Measurements from ENCODE around the gene IRGC. TPM values are rescaled to one million over a fixed set of nuclear protein-coding genes. Genes with fewer than 3 reads are reported as not detected.

IRGC gene
- total RNA-seq, 1 experiment from 2014 or later: not detected

DNA sequence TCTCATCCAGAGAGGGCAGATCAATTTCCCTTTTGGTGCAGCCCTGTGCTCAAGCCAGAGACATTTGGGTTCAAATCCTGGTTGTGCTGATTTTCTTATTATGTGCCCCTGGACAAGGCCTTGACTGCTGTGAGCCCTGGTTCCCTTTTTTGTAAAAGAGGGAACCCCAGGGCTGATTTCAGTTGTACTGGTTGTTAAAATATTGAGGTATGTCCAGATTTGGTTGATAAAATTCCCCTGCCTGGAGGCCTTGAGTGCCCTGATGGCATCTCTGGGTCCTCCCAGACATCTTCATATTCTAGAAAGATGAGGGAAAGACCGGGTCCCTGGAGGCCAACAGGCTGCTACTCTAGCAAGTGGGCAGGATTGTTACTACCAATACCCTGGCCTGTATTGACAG, 31.6 kb upstream of the IRGC start:
- H3K36me3 Mint-ChIP-seq: no peaks in the 10 kb centered on the region
- H3K4me3 Mint-ChIP-seq: no peak overlapping the region
- TF ChIP-seq ZNF263 (CRISPR knock-in tag; IDR thresholded peaks at IDR 0.05; ENCODE audit: low read depth): no peak
- TF ChIP-seq GRHL2 (CRISPR knock-in tag; IDR thresholded peaks at IDR 0.05; ENCODE audit: insufficient replicate concordance, severe bottlenecking): no peak
- TF ChIP-seq, protein P1, sequence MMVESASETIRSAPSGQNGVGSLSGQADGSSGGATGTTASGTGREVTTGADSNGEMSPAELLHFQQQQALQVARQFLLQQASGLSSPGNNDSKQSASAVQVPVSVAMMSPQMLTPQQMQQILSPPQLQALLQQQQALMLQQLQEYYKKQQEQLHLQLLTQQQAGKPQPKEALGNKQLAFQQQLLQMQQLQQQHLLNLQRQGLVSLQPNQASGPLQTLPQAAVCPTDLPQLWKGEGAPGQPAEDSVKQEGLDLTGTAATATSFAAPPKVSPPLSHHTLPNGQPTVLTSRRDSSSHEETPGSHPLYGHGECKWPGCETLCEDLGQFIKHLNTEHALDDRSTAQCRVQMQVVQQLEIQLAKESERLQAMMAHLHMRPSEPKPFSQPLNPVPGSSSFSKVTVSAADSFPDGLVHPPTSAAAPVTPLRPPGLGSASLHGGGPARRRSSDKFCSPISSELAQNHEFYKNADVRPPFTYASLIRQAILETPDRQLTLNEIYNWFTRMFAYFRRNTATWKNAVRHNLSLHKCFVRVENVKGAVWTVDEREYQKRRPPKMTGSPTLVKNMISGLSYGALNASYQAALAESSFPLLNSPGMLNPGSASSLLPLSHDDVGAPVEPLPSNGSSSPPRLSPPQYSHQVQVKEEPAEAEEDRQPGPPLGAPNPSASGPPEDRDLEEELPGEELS (CRISPR knock-in tag; IDR thresholded peaks at IDR 0.05): no peak
- no peak for TF ChIP-seq RORB (CRISPR knock-in tag; IDR thresholded peaks at IDR 0.05)
- TF ChIP-seq, protein P2, sequence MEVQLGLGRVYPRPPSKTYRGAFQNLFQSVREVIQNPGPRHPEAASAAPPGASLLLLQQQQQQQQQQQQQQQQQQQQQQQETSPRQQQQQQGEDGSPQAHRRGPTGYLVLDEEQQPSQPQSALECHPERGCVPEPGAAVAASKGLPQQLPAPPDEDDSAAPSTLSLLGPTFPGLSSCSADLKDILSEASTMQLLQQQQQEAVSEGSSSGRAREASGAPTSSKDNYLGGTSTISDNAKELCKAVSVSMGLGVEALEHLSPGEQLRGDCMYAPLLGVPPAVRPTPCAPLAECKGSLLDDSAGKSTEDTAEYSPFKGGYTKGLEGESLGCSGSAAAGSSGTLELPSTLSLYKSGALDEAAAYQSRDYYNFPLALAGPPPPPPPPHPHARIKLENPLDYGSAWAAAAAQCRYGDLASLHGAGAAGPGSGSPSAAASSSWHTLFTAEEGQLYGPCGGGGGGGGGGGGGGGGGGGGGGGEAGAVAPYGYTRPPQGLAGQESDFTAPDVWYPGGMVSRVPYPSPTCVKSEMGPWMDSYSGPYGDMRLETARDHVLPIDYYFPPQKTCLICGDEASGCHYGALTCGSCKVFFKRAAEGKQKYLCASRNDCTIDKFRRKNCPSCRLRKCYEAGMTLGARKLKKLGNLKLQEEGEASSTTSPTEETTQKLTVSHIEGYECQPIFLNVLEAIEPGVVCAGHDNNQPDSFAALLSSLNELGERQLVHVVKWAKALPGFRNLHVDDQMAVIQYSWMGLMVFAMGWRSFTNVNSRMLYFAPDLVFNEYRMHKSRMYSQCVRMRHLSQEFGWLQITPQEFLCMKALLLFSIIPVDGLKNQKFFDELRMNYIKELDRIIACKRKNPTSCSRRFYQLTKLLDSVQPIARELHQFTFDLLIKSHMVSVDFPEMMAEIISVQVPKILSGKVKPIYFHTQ (CRISPR knock-in tag; IDR thresholded peaks at IDR 0.05): no peak
- TF ChIP-seq TEAD1 (CRISPR knock-in tag; IDR thresholded peaks at IDR 0.05): no peak
- no peak for TF ChIP-seq ZNF423 (CRISPR knock-in tag; IDR thresholded peaks at IDR 0.05)
- no peak for TF ChIP-seq ZNF138 (CRISPR knock-in tag; conservative IDR thresholded peaks at IDR 0.05)
- TF ChIP-seq NFE2L1 (CRISPR knock-in tag; IDR thresholded peaks at IDR 0.05): no peak
- TF ChIP-seq TCF7 (CRISPR knock-in tag; IDR thresholded peaks at IDR 0.05; ENCODE audit: low read depth): no peak
- TF ChIP-seq KAT7 (CRISPR knock-in tag; IDR thresholded peaks at IDR 0.05; ENCODE audit: borderline replicate concordance): no peak
- TF ChIP-seq, protein P3, sequence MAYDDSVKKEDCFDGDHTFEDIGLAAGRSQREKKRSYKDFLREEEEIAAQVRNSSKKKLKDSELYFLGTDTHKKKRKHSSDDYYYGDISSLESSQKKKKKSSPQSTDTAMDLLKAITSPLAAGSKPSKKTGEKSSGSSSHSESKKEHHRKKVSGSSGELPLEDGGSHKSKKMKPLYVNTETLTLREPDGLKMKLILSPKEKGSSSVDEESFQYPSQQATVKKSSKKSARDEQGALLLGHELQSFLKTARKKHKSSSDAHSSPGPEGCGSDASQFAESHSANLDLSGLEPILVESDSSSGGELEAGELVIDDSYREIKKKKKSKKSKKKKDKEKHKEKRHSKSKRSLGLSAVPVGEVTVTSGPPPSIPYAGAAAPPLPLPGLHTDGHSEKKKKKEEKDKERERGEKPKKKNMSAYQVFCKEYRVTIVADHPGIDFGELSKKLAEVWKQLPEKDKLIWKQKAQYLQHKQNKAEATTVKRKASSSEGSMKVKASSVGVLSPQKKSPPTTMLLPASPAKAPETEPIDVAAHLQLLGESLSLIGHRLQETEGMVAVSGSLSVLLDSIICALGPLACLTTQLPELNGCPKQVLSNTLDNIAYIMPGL (CRISPR knock-in tag; IDR thresholded peaks at IDR 0.05): no peak
- H3K27ac Mint-ChIP-seq: no peak overlapping the region
- CTCF ChIA-PET: no interaction called here
- no peak for ATAC-seq
- H3K9me3 Mint-ChIP-seq: no peaks in the 10 kb centered on the region
- peaks cover 10% of the 10 kb centered on the region; the same call in 1 of the 2 replicates for H3K4me1 Mint-ChIP-seq
- no peak for DNase-seq (ENCODE audit: low spot score)
- H3K27me3 Mint-ChIP-seq (ENCODE audit: low read depth): no peaks in the 10 kb centered on the region
- POLR2A ChIA-PET: interaction anchor here (0.7 kb wide), 1 partner anchor 15 kb away, joined by 6 read pairs; no protein-coding TSS in a partner anchor

DNA sequence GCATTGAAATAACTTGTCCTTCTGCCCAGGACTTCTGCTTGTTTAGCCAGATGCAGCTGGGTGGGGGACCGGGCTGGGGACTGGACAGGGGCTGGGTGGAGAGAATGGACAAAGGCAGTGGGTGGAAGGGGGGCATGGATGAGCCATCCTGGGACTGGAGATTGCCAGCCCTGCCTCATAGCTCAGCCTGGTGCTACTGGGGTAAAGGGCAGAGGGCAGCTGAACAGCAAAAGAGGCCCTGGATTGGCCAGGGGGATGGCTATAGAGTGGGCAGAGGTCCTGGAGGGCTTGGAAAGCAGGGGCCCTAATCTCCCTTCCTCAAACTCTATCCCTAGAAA, 28.2 kb upstream of the IRGC start:
- peaks cover 10% of the 10 kb centered on the region; the same call in 1 of the 2 replicates for H3K4me1 Mint-ChIP-seq
- no peak overlapping the region for H3K27ac Mint-ChIP-seq
- ChIA-PET CTCF (interaction anchor here (0.9 to 1.5 kb wide), 2 partner anchors 19 to 26 kb away, joined by 3 to 4 read pairs; no protein-coding TSS in a partner anchor), POLR2A (interaction anchor here (0.7 kb wide), 1 partner anchor 1635 kb away, joined by 5 read pairs; no protein-coding TSS in a partner anchor)
- H3K36me3 Mint-ChIP-seq: peaks cover 3% of the 10 kb centered on the region
- no peak for DNase-seq (ENCODE audit: low spot score)
- no peak for TF ChIP-seq FOXP1 (CRISPR knock-in tag; IDR thresholded peaks at IDR 0.05; ENCODE audit: borderline replicate concordance)
- H3K27me3 Mint-ChIP-seq (ENCODE audit: low read depth): peaks cover 5% of the 10 kb centered on the region; the same call in 1 of the 2 replicates
- no peak overlapping the region for H3K4me3 Mint-ChIP-seq
- peaks cover 20% of the 10 kb centered on the region for H3K9me3 Mint-ChIP-seq
- no peak for ATAC-seq

DNA sequence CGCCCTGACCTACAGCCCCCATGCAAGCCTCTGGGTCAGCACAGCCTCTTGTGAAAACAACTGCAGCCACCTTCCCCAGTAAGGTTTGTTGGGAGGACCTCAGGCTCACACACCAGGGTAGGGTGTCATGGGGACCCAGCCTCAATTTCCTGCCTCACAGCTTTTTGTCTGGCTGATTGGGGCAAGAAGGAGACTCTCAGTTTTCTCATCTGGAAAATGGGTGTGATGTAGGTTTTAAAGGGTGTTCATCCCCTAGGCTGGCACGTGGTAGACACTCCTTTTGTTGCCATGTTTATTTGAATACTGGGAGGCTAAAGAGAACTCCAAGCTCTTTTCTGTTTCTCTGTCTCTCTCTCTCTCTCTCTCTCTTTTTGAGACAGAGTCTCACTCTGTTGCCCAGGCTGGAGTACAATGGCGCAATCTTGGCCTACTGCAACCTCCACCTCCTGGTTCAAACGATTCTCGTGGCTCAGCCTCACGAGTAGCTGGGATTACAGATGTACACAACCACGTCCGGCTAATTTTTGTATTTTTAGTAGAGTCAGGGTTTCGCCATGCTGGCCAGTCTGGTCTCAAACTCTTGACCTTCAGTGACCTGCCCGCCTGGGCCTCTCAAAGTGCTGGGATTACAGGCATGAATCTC, 27.7 kb upstream of the IRGC start:
- POLR2A ChIA-PET: no interaction called here
- CTCF ChIA-PET: interaction anchor here (1.5 kb wide), 1 partner anchor 26 kb away, joined by 3 read pairs; no protein-coding TSS in a partner anchor
- Mint-ChIP-seq H3K9me3 (peaks cover 20% of the 10 kb centered on the region), H3K4me1 (peaks cover 10% of the 10 kb centered on the region; the same call in 1 of the 2 replicates), H3K4me3 (no peak overlapping the region), H3K27me3 (ENCODE audit: low read depth) (peaks cover 5% of the 10 kb centered on the region; the same call in 1 of the 2 replicates), H3K36me3 (peaks cover 3% of the 10 kb centered on the region), H3K27ac (no peak overlapping the region)
- ATAC-seq: no peak
- no peak for DNase-seq (ENCODE audit: low spot score)
- TF ChIP-seq, protein P4, sequence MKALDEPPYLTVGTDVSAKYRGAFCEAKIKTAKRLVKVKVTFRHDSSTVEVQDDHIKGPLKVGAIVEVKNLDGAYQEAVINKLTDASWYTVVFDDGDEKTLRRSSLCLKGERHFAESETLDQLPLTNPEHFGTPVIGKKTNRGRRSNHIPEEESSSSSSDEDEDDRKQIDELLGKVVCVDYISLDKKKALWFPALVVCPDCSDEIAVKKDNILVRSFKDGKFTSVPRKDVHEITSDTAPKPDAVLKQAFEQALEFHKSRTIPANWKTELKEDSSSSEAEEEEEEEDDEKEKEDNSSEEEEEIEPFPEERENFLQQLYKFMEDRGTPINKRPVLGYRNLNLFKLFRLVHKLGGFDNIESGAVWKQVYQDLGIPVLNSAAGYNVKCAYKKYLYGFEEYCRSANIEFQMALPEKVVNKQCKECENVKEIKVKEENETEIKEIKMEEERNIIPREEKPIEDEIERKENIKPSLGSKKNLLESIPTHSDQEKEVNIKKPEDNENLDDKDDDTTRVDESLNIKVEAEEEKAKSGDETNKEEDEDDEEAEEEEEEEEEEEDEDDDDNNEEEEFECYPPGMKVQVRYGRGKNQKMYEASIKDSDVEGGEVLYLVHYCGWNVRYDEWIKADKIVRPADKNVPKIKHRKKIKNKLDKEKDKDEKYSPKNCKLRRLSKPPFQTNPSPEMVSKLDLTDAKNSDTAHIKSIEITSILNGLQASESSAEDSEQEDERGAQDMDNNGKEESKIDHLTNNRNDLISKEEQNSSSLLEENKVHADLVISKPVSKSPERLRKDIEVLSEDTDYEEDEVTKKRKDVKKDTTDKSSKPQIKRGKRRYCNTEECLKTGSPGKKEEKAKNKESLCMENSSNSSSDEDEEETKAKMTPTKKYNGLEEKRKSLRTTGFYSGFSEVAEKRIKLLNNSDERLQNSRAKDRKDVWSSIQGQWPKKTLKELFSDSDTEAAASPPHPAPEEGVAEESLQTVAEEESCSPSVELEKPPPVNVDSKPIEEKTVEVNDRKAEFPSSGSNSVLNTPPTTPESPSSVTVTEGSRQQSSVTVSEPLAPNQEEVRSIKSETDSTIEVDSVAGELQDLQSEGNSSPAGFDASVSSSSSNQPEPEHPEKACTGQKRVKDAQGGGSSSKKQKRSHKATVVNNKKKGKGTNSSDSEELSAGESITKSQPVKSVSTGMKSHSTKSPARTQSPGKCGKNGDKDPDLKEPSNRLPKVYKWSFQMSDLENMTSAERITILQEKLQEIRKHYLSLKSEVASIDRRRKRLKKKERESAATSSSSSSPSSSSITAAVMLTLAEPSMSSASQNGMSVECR (CRISPR knock-in tag; IDR thresholded peaks at IDR 0.05; ENCODE audit: borderline replicate concordance): no peak
- TF ChIP-seq, protein P5, sequence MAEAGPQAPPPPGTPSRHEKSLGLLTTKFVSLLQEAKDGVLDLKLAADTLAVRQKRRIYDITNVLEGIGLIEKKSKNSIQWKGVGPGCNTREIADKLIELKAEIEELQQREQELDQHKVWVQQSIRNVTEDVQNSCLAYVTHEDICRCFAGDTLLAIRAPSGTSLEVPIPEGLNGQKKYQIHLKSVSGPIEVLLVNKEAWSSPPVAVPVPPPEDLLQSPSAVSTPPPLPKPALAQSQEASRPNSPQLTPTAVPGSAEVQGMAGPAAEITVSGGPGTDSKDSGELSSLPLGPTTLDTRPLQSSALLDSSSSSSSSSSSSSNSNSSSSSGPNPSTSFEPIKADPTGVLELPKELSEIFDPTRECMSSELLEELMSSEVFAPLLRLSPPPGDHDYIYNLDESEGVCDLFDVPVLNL (CRISPR knock-in tag; IDR thresholded peaks at IDR 0.05; ENCODE audit: borderline replicate concordance, low read depth): no peak
